GM10266 (cell line): ENCODE results near the gene TMEM80.
A peak's percentile ranks its signal among the peaks of the same experiment; 100 is the strongest.

Experiments used
- DNase-seq: peaks from one replicate; pipeline ENCODE4 v3.0.0; 2012; ENCODE audit errors: extremely low spot score
- TF ChIP-seq, protein P1 (sequence below): IDR thresholded peaks from 2 replicates; pipeline ENCODE4 v1.5.1; 2012; ENCODE audit warnings: mild to moderate bottlenecking, low read depth; ENCODE audit not compliant: control insufficient read depth, insufficient read depth; ENCODE audit errors: missing control alignments

Gene TMEM80

DNA sequence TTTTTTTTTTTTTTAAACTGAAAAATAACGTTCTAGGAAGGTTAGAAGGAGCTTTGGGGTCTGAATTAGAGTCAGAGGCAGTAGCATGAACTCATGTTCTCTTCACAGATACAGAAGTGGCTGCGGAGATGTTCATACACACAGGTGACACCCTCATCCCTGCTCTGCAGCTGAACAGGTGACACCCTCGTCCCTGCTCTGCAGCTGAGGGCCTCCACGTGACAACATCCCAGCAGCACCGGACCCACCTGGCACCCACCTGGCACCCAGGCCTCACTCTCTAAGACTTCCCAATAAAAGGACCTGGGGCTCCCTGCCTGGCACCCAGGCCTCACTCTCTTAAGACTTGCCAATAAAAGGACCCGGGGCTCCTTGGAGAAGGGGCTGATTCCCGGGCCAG, 38.8 kb upstream of the TMEM80 start:
- TF ChIP-seq, protein P1, sequence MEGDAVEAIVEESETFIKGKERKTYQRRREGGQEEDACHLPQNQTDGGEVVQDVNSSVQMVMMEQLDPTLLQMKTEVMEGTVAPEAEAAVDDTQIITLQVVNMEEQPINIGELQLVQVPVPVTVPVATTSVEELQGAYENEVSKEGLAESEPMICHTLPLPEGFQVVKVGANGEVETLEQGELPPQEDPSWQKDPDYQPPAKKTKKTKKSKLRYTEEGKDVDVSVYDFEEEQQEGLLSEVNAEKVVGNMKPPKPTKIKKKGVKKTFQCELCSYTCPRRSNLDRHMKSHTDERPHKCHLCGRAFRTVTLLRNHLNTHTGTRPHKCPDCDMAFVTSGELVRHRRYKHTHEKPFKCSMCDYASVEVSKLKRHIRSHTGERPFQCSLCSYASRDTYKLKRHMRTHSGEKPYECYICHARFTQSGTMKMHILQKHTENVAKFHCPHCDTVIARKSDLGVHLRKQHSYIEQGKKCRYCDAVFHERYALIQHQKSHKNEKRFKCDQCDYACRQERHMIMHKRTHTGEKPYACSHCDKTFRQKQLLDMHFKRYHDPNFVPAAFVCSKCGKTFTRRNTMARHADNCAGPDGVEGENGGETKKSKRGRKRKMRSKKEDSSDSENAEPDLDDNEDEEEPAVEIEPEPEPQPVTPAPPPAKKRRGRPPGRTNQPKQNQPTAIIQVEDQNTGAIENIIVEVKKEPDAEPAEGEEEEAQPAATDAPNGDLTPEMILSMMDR: no peak
- DNase-seq: no peak

DNA sequence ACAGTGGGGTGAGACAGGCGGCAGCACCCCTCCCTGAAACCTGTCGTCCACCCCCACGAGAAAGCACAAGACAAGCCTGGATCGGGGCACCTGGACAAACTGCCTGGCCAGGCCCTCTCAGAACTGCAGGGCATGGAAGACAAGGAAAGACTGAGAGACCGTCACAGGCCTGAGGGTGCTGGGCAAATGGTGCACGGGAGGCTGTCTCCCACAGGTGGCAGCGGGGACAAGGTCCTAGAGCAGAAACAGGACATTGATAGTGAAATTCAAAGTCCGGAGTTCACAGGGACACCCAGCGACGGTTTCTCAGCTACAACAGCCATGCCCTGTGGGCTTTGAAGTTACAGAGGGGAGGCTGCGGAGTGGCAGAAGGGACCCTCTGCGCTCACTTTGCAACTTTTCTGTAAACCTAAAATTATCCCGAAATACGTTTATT, 37.9 kb upstream of the TMEM80 start:
- no peak for DNase-seq
- TF ChIP-seq, protein P1: no peak

DNA sequence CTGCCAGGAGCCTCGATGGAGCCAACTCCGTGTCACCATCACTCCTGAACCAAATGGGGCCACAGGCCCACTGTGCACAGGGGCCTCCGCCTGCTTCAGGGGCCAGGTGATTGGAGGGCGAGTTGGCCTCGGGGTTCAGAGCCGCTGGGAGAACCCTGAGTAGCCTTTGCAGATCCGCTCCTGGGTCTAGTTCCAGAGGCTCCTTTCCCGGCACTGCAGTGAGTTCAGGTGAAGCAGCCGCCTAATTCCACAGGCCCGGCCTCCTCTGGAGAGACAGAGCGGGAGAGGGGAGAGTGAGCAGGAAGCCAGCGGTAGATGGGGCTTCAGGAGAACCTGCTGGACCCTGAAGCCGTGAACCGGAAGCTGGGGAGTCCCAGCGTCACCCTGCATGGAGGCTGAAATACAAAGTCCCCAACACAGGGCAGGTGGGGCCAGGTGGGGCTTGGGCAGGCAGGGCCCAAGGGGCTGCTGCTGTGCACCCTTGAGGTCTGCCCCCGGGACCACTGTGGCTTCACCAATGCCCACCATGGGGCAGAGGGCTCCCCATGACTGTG, 36.0 kb upstream of the TMEM80 start:
- no peak for DNase-seq
- TF ChIP-seq, protein P1: no peak

DNA sequence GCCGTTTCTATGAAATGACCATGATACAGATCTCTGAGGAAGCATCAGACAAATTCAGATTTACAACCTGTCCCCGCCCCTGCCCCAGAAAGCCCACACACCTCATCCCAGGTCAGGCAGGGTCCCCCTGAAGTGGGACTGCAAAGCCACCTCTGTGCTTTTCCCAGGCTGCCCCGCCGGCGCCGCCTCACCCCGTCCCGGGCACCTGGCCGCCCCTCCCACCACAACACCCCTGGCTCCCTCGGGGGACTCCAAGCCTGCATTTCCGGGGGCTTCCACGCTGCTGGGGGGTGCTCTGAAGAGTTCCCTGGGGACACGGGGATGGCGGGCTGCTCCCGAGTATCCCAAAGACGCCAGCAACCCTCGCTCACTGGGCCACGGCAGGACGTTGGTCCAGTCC, 35.3 kb upstream of the TMEM80 start:
- TF ChIP-seq, protein P1: no peak
- no peak for DNase-seq

DNA sequence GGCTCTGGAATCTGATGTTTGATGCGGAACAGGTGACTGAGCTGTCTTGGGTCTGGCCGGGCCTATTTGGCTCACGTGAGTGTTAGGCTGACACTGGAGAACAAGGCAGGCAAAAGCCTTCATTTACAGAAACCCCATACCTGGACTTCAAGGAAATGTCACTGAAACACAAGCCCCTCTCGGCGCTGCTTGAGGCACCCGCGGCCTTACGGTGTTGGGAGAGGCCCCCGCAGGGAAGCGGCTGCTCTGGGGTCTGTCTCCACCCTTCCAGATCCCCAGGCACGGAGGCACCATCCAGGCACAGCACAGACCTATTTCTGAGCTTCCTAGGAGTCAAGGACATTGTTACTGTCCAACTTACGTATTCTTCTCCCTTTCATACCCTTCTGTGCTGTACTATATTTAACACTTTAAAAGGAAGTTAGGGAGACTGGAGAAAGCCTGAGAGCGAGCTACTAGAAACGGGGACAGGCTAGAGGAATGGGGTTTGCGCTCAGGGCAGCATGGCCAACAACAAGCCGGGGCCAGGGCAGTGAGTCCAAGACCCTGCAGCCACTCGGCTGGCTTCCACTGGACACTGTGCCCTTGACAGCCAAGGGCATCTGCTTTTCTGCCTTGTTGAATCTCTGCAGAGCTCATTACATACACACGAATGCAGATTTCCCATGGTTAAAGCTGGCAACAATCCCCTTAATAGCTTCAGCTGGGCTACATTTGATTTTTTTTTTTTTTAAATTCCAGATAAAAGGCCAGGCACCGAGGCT, 34.8 kb upstream of the TMEM80 start:
- TF ChIP-seq, protein P1: no peak
- no peak for DNase-seq

DNA sequence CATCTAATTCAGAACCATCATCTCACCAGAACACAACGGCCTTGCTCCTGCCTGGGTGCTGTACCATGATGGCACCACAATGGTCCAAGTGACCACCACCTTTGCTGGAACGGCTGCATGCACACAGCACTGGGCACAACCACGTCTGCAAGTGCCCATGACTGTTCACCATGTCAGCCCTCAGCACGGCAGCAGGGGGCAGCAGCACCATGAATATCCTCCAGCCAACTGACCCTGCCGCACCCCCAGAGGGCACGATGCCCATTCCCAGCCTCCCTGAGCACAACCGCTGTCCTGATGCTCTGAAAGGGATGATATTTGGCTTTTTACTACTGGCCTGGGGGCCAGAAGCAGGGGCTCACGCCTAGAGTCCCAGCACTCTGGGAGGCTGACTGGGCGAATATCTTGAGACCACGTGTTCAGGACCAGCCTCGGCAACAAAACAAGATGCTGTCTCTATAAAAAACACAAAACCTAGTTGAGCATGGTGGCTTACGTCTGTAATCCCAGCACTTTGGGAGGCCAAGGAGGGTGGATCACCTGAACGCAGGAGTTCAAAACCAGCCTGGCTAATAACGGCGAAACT, 32.8 kb upstream of the TMEM80 start:
- TF ChIP-seq, protein P1: peak; percentile 80
- peak; percentile 80 for DNase-seq

DNA sequence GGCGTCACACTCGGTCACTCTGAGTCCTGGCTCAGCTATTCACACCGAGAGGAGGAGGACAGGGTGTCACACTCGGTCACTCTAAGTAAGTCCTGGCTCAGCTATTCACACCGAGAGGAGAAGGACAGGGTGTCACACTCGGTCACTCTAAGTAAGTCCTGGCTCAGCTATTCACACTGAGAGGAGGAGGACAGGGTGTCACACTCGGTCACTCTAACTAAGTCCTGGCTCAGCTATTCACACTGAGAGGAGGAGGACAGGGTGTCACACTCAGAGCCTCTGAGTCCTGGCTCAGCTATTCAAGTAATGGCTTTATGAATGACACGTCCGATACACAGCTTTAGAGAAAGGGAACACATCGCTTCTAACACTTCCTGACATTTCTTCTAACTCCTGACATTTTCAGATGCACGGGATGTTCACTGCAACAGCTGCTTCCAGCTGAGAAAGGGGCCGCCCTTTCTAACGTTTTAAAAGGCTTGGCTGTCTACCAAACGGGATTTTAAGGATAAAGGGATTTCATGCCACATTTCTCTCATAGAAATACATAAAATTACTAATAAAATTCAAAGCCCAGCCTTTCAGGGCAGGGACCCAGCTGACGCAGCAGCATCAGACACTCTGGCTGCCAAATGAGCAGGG, 30.4 kb upstream of the TMEM80 start:
- TF ChIP-seq, protein P1: no peak
- DNase-seq: no peak
